IMR-90 (cell line): ENCODE measurements around the gene RAB3IL1. TPM values are rescaled to one million over a fixed set of nuclear protein-coding genes. Genes with fewer than 3 reads are reported as not detected.

Source experiments
- ATAC-seq: fragments of 200-7000 bp; cut with Tn5 transposase; 2 replicates; pipeline ENCODE4 v1.9.1; 2020; ENCODE audit warnings: low read depth, mild to moderate bottlenecking, moderate library complexity
- BruUV-seq: library from RNA; stranded (reverse); fragments of 400-500 nt; replicated peaks from 2 replicates; lab custom pipeline; 2021; lab: Mats Ljungman, UMichigan
- CTCF ChIA-PET: fragments of 300-600 bp; formaldehyde crosslinking; extraction: SDS; loops from one replicate; lab custom pipeline; 2021; ENCODE audit warnings: antibody characterized with exemption; lab: Yijun Ruan, JAX
- POLR2A ChIA-PET: fragments of 300-600 bp; sonication (Branson Sonifier 250); formaldehyde crosslinking; loops from one replicate; lab custom pipeline; 2022; ENCODE audit warnings: antibody characterized with exemption; ENCODE audit not compliant: unreplicated experiment; lab: Charles Lee
- DNase-seq: peaks from one replicate; pipeline ENCODE4 v3.0.0; 2013
- H2AFZ ChIP-seq: replicated peaks from 2 replicates; pipeline ENCODE3; 2013; ENCODE audit warnings: low read length, mild to moderate bottlenecking; ENCODE audit not compliant: poor library complexity
- H2AK5ac ChIP-seq: 2 replicates; pipeline ENCODE4 v1.6.1; 2013; ENCODE audit warnings: low read depth, low read length, inconsistent platforms
- H2AK9ac ChIP-seq: replicated peaks from 2 replicates; pipeline ENCODE3; 2013; ENCODE audit warnings: mild to moderate bottlenecking, low read depth, low read length, moderate library complexity; ENCODE audit not compliant: poor library complexity
- H2BK120ac ChIP-seq: 2 replicates; pipeline ENCODE4 v1.6.1; 2013; ENCODE audit warnings: low read depth, low read length, inconsistent platforms
- H2BK15ac ChIP-seq: 3 replicates; pipeline ENCODE4 v1.6.1; 2013; ENCODE audit warnings: low read depth, low read length, inconsistent platforms
- H2BK20ac ChIP-seq: 2 replicates; pipeline ENCODE4 v1.6.1; 2013; ENCODE audit warnings: low read depth, mild to moderate bottlenecking, inconsistent platforms, low read length, moderate library complexity
- H2BK5ac ChIP-seq: 2 replicates; pipeline ENCODE4 v1.6.1; 2013; ENCODE audit warnings: mild to moderate bottlenecking, low read depth, low read length, inconsistent platforms; ENCODE audit not compliant: poor library complexity, severe bottlenecking
- H3K14ac ChIP-seq: replicated peaks from 2 replicates; pipeline ENCODE4 v1.6.1; 2013; ENCODE audit warnings: low read depth, low read length, inconsistent platforms
- H3K18ac ChIP-seq: 2 replicates; pipeline ENCODE4 v1.6.1; 2013; ENCODE audit warnings: low read depth, low read length, control low read depth
- H3K23ac ChIP-seq: 2 replicates; pipeline ENCODE4 v1.6.1; 2013; ENCODE audit warnings: low read depth, low read length, inconsistent platforms
- H3K27ac ChIP-seq: 2 replicates; pipeline ENCODE4 v1.5.1; 2013; ENCODE audit warnings: mild to moderate bottlenecking, control low read depth, low read length; ENCODE audit not compliant: insufficient read depth
- H3K27me3 ChIP-seq: 2 replicates; pipeline ENCODE4 v1.6.1; 2013; ENCODE audit warnings: low read length; ENCODE audit not compliant: control insufficient read depth, insufficient read depth
- H3K36me3 ChIP-seq: 2 replicates; pipeline ENCODE4 v1.6.1; 2013; ENCODE audit warnings: low read length, mixed read lengths; ENCODE audit not compliant: control insufficient read depth, insufficient read depth
- H3K4ac ChIP-seq: 2 replicates; pipeline ENCODE4 v1.6.1; 2013; ENCODE audit warnings: low read depth, low read length, inconsistent platforms
- H3K4me1 ChIP-seq: 2 replicates; pipeline ENCODE4 v1.6.1; 2013; ENCODE audit warnings: low read length, mixed read lengths; ENCODE audit not compliant: control insufficient read depth, insufficient read depth
- H3K4me2 ChIP-seq: 2 replicates; pipeline ENCODE4 v1.6.1; 2013; ENCODE audit warnings: low read depth, mild to moderate bottlenecking, control low read depth, low read length, moderate library complexity
- H3K4me3 ChIP-seq: 2 replicates; pipeline ENCODE4 v1.5.1; 2013; ENCODE audit warnings: low read depth, mild to moderate bottlenecking, control low read depth, low read length, moderate library complexity; ENCODE audit not compliant: insufficient read depth
- H3K56ac ChIP-seq: 2 replicates; pipeline ENCODE4 v1.6.1; 2013; ENCODE audit warnings: low read length, inconsistent platforms; ENCODE audit not compliant: insufficient read depth; ENCODE audit errors: extremely low read depth
- H3K79me1 ChIP-seq, 2 experiments: 2 replicates each; pipeline ENCODE4 v1.6.1; 2013; ENCODE audit warnings: low read length in 2 of 2, inconsistent platforms in 1 of 2, low read depth in 1 of 2
- H3K9ac ChIP-seq: 2 replicates; pipeline ENCODE4 v1.6.1; 2013; ENCODE audit warnings: low read depth, low read length, control low read depth
- H3K9me1 ChIP-seq: 2 replicates; pipeline ENCODE4 v1.6.1; 2013; ENCODE audit warnings: low read length, inconsistent platforms; ENCODE audit not compliant: insufficient read depth
- H3K9me3 ChIP-seq: 2 replicates; pipeline ENCODE4 v1.6.1; 2013; ENCODE audit warnings: low read length; ENCODE audit not compliant: control insufficient read depth, insufficient read depth
- H4K20me1 ChIP-seq: 2 replicates; pipeline ENCODE4 v1.6.1; 2013; ENCODE audit warnings: low read length, inconsistent platforms; ENCODE audit not compliant: insufficient read depth
- H4K5ac ChIP-seq: 2 replicates; pipeline ENCODE4 v1.6.1; 2013; ENCODE audit warnings: mild to moderate bottlenecking, low read depth, low read length, control low read depth
- H4K8ac ChIP-seq, 2 experiments: 2 replicates each; pipeline ENCODE4 v1.6.1; 2013; ENCODE audit warnings: low read depth in 2 of 2, low read length in 2 of 2, control low read depth in 1 of 2, inconsistent platforms in 1 of 2
- H4K91ac ChIP-seq: 2 replicates; pipeline ENCODE4 v1.6.1; 2013; ENCODE audit warnings: low read depth, low read length, inconsistent platforms; ENCODE audit not compliant: insufficient read depth
- BHLHE40 ChIP-seq: fragments of 150-350 bp; IDR thresholded peaks from 2 replicates; pipeline ENCODE4 v1.6.1; 2016; ENCODE audit warnings: mild to moderate bottlenecking, low read depth, low read length
- CEBPB ChIP-seq: IDR thresholded peaks from 2 replicates; pipeline ENCODE4 v1.6.1; 2012; ENCODE audit warnings: low read depth, low read length, improper control_type of control experiment
- CHD1 ChIP-seq: IDR thresholded peaks from 2 replicates; pipeline ENCODE4 v1.6.1; 2012; ENCODE audit warnings: low read depth, low read length, improper control_type of control experiment
- CTCF ChIP-seq: conservative IDR thresholded peaks from 2 replicates; pipeline ENCODE4 v1.5.1; 2012; ENCODE audit warnings: mild to moderate bottlenecking, low read depth, low read length, improper control_type of control experiment
- FOS ChIP-seq: fragments of 150-350 bp; IDR thresholded peaks from 2 replicates; pipeline ENCODE4 v1.6.1; 2016; ENCODE audit warnings: low read depth, low read length
- MAZ ChIP-seq: IDR thresholded peaks from 2 replicates; pipeline ENCODE4 v1.6.1; 2012; ENCODE audit warnings: low read depth, mild to moderate bottlenecking, low read length, improper control_type of control experiment, moderate library complexity, borderline replicate concordance
- MXI1 ChIP-seq: IDR thresholded peaks from 2 replicates; pipeline ENCODE4 v1.6.1; 2012; ENCODE audit warnings: low read depth, mild to moderate bottlenecking, low read length, moderate library complexity, borderline replicate concordance
- NFE2L2 ChIP-seq: fragments of 150-350 bp; IDR thresholded peaks from 2 replicates; pipeline ENCODE4 v1.6.1; 2016; ENCODE audit warnings: low read depth, mild to moderate bottlenecking, low read length
- POLR2A ChIP-seq: IDR thresholded peaks from 2 replicates; pipeline ENCODE4 v1.6.1; 2012; ENCODE audit warnings: mild to moderate bottlenecking, low read depth, low read length
- RAD21 ChIP-seq: IDR thresholded peaks from 2 replicates; pipeline ENCODE4 v1.6.1; 2012; ENCODE audit warnings: low read length, improper control_type of control experiment
- RCOR1 ChIP-seq: IDR thresholded peaks from 2 replicates; pipeline ENCODE4 v1.6.1; 2012; ENCODE audit warnings: mild to moderate bottlenecking, low read length, improper control_type of control experiment; ENCODE audit not compliant: insufficient replicate concordance
- RFX5 ChIP-seq: IDR thresholded peaks from 2 replicates; pipeline ENCODE4 v1.8.0; 2012; ENCODE audit warnings: low read depth, mild to moderate bottlenecking, low read length, moderate library complexity
- SMC3 ChIP-seq: fragments of 150-350 bp; IDR thresholded peaks from 2 replicates; pipeline ENCODE4 v1.6.1; 2016; ENCODE audit warnings: low read depth, mild to moderate bottlenecking, antibody characterized with exemption, low read length, moderate library complexity
- WGBS, 2 experiments: methylation state at CpG; one replicate each; pipeline versions ENCODE4 v1.1.5 to v1.1.7; 2013; ENCODE audit warnings: missing lambda C conversion rate in 2 of 2; ENCODE audit not compliant: insufficient read length in 1 of 2; ENCODE audit errors: extremely low coverage in 2 of 2; 5-methylcytosine and 5-hydroxymethylcytosine counted together
- dilution Hi-C: fragments of 300-500 bp; cut with HindIII; formaldehyde crosslinking; loops from one replicate; pipeline ENCODE4 v1.14.3; 2018; ENCODE audit warnings: low sequenced_read_pairs; ENCODE audit not compliant: unreplicated experiment
- in situ Hi-C: fragments of 300-500 bp; cut with MboI; formaldehyde crosslinking; loops from 3 replicates; pipeline ENCODE4 v1.14.3; 2019; ENCODE audit warnings: low sequenced_read_pairs, inconsistent platforms, mixed read lengths
- intact Hi-C: fragments of 100-400 bp; cut with micrococcal nuclease; formaldehyde crosslinking; loops from 2 replicates; pipeline ENCODE4 v1.10.0; 2022
- polyA plus RNA-seq, 3 experiments: library from polyadenylated mRNA; depleted of rRNA; stranded (reverse); fragments of >200 nt; gene quantifications; 2 replicates each; pipeline ENCODE4 v1.2.3, GENCODE V29; 2012; ENCODE audit warnings: low replicate concordance in 1 of 3
- total RNA-seq: library from RNA; depleted of rRNA; stranded (reverse); fragments of >200 nt; gene quantifications from 2 replicates; pipeline ENCODE4 v1.2.3, GENCODE V29; 2012
- TF ChIP-seq, protein P1 (sequence below): fragments of 150-350 bp; IDR thresholded peaks from 2 replicates; pipeline ENCODE4 v1.6.1; 2016; ENCODE audit warnings: low read depth, mild to moderate bottlenecking, low read length, moderate library complexity, borderline replicate concordance
- TF ChIP-seq, protein P2 (sequence below): fragments of 150-350 bp; IDR thresholded peaks from 2 replicates; pipeline ENCODE4 v1.6.1; 2017; ENCODE audit warnings: mild to moderate bottlenecking, antibody characterized with exemption, low read length, low read depth

Gene RAB3IL1
- total and polyA plus RNA-seq, 2 of the 4 experiments (the other 2 are of a cell fraction) = 0.72 to 1.9 TPM

DNA sequence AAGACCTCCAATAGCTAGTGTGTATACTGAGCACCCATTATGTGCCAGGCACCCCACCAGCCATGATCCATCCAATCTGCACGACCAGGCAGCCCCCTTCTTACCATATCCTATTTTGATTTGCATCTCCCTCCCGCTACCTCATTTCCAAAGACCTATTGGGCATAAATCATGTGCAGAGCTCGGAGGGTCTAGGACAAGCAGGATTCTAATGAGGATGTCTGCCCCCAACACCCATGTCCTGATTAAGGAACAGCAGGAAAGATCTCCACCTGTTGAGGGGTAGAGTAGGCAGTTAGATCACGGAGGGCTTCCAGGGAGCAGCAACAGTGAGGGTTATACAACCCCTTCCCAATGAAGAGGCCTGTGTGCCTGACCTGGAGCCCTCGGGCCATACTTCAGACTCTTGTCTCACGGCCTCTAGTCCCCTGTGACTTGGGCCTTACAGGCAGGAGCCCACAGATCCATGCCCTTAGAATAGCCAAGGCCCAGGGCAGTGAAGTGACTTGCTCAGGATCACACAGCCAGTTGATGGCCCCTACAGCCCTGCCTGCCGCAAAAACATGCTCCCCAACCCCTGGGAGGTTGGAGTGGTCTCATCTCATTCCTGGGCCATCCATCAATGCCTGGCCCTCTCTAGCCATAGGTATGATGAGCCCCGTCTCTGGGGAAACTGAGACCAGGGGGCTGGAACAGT, 3.5 kb downstream of the RAB3IL1 start:
- Histone ChIP-seq H4K5ac (no peak overlapping the region), H2BK5ac (no peak overlapping the region), H3K79me1 (0 out of 4 replicates have a peak, but pooled peaks cover 0 to 3% of the 10 kb centered on the region in 2 experiments), H3K27ac (no peak overlapping the region), H3K23ac (no peak overlapping the region), H2AK5ac (no peak overlapping the region), H4K91ac (no peak overlapping the region), H4K8ac (no peak overlapping the region), H3K9me3 (no peaks in the 10 kb centered on the region), H2BK120ac (no peak overlapping the region), H2AFZ (no peak overlapping the region), H3K4me2 (no peak overlapping the region), H3K14ac (no peak overlapping the region), H3K4ac (no peak overlapping the region), H3K9me1 (0 out of 2 replicates have a peak, but pooled peaks cover 4% of the 10 kb centered on the region), H2BK15ac (no peak overlapping the region), H3K9ac (no peak overlapping the region), H2AK9ac (no peak overlapping the region), H3K4me1 (no peaks in the 10 kb centered on the region; the same call in 1 of the 2 replicates), H3K27me3 (peaks cover 14% of the 10 kb centered on the region), H4K20me1 (peaks cover 3% of the 10 kb centered on the region; the same call in 1 of the 2 replicates), H3K56ac (no peak overlapping the region), H2BK20ac (no peak overlapping the region), H3K18ac (no peak overlapping the region), H3K36me3 (no peaks in the 10 kb centered on the region), H3K4me3 (no peak overlapping the region)
- no peak for ATAC-seq
- no peak for DNase-seq
- POLR2A ChIA-PET = no interaction called here
- BruUV-seq = no TSS peak
- CTCF ChIA-PET = interaction anchor here (0.5 kb wide), 1 partner anchor 41 kb away, joined by 3 read pairs; no protein-coding TSS in a partner anchor
- intact Hi-C loops = no loop called here
- WGBS, 2 experiments = 61% methylated on average over 2 of the region's 8 CpGs; no CpG with 5 or more reads in 1 of the 2 experiments
- dilution Hi-C loops = no loop called here
- in situ Hi-C loops = no loop called here
- TF ChIP-seq CHD1 (no peak), BHLHE40 (no peak), RAD21 (no peak), SMC3 (no peak), FOS (no peak), POLR2A (no peak), CTCF (no peak), NFE2L2 (no peak), MXI1 (no peak), CEBPB (no peak), RCOR1 (no peak), MAZ (no peak), RFX5 (no peak)
- TF ChIP-seq, protein P1, sequence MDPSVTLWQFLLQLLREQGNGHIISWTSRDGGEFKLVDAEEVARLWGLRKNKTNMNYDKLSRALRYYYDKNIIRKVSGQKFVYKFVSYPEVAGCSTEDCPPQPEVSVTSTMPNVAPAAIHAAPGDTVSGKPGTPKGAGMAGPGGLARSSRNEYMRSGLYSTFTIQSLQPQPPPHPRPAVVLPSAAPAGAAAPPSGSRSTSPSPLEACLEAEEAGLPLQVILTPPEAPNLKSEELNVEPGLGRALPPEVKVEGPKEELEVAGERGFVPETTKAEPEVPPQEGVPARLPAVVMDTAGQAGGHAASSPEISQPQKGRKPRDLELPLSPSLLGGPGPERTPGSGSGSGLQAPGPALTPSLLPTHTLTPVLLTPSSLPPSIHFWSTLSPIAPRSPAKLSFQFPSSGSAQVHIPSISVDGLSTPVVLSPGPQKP = no peak
- TF ChIP-seq, protein P2, sequence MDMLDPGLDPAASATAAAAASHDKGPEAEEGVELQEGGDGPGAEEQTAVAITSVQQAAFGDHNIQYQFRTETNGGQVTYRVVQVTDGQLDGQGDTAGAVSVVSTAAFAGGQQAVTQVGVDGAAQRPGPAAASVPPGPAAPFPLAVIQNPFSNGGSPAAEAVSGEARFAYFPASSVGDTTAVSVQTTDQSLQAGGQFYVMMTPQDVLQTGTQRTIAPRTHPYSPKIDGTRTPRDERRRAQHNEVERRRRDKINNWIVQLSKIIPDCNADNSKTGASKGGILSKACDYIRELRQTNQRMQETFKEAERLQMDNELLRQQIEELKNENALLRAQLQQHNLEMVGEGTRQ = no peak
